ENCODE measurements around the gene FAM83F.
A peak's percentile ranks its signal among the peaks of the same experiment; 100 is the strongest.
"Not testable (repeated sequence)": the region's sequence is repeated elsewhere in the genome, so short reads cannot be mapped to it uniquely, and the experiment has no call there.

The FAM83F gene

GRCh38 chr22:39994566-39995392, at the start of gene FAM83F:
TSS of gene FAM83F (plus strand) at chr22:39994954. CDS start at chr22:39995043, 89 bp downstream.
- DNase-seq (ENCODE audit: low read depth, low spot score), result no peak
- peak within 1 kb of the TSS; percentile 78 for H3K27ac ChIP-seq

DNA sequence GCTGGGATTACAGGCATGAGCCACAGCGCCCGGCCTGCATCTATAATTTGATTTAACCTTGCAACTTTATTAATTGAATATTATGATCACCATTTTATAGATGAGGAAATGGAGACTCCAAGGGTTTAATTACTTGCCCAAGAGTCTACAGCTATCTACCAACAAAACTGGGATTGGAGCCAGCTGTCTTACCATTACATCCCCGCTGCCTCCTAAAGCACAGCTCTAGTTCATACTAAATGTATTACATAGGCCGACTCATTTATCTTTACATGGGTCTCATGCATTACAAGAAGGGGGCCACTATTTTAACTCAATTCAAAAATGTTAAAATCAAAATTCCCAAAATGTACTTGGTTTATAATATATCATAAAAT, 48.6 kb upstream of the FAM83F start:
- H3K27ac ChIP-seq, result no peak overlapping the region
- DNase-seq (ENCODE audit: low read depth, low spot score), result no peak

- H3K27ac ChIP-seq, result no peak overlapping the region
- DNase-seq (ENCODE audit: low read depth, low spot score), result no peak
Observed at GRCh38 chr22:39946503-39947219, 48.1 kb upstream of the FAM83F start.

GRCh38 chr22:39947220-39948216, 47.2 kb upstream of the FAM83F start:
- no peak overlapping the region for H3K27ac ChIP-seq
- DNase-seq (ENCODE audit: low read depth, low spot score), result no peak

DNA sequence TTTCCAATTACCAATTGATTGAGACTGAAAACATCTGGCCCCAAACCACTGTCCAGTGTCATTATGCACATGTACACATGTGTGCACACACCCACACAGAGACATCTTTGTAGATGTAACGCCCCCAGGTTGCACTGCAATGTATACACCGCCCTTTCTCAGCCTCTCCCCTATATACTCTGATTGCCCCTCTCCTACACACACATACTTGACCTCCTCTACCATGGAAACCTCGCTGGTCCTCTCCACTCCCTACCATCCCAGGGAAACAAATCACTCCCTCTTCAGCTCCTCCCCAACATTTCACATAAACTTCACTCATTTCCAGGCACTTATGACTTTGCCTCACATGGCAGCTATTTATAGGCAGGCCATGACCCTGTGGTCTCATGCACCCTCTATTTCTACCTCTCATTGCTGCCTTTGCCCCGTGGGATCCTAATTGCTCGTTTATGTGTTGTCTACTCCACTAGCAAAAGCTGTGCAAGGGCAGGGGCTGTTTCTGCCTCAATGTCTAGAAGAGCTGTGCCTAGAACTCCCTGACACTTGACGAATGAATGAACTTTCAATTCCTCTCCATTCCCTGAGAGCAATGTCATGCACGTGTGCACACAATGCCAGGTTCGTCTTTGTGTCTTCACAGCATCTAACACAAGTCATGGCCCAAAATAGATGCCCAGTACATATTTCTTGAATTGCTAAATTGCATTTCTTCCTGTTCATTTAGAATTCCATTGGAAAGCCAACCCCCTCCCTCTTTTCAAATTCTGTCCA, 44.6 kb upstream of the FAM83F start:
- no peak for DNase-seq (ENCODE audit: low read depth, low spot score)
- H3K27ac ChIP-seq, result no peak overlapping the region

- H3K27ac ChIP-seq; DNase-seq (ENCODE audit: low read depth, low spot score): not testable (repeated sequence)
Observed at GRCh38 chr22:39951603-39952293, 43.0 kb upstream of the FAM83F start.

DNA sequence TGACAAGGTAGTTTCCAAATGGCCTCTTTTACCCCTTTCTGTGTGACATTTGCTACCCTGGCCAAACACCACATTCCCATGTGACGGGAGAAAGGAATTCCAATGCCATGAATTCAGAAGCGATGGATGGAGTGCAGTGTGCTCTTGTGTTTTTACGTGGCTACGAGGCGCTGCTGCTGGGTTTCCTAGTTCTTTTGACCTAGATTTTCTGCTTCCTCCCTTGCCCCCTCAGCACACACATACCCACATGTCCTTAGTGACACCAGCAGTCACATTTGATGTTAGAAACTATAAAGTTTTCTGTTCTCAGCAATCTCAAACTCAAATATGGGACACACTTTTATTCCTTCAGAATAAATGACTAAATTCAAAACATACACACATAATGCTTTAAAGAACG, 42.4 kb upstream of the FAM83F start:
- no peak overlapping the region for H3K27ac ChIP-seq

GRCh38 chr22:39953101-39953500, 41.7 kb upstream of the FAM83F start:
- no peak for DNase-seq (ENCODE audit: low read depth, low spot score)
- no peak overlapping the region for H3K27ac ChIP-seq

More for the DNA sequence above, 42.4 kb upstream of the FAM83F start:
- no peak for DNase-seq (ENCODE audit: low read depth, low spot score)

- H3K27ac ChIP-seq, result no peak overlapping the region
- no peak for DNase-seq (ENCODE audit: low read depth, low spot score)
Observed at GRCh38 chr22:39954584-39955055, 40.1 kb upstream of the FAM83F start.

DNA sequence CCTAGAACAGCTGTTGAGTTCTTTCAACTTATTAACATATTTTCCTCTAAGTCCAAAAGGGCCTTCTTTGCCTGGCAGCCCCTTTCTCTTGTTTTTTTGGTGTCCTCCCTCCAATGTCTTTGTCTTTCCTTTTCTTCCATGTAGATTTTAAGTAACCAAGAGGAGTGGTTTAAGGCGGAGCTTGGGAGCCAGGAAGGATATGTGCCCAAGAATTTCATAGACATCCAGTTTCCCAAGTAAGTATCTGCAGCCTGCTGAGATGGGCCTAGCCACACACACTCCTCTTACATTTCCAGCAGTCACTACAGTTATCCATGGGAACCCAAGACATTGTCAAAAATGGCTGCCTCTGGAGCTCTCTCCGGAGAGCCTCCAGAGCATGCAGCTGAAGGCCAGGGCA, 39.1 kb upstream of the FAM83F start:
- no peak for DNase-seq (ENCODE audit: low read depth, low spot score)

DNA sequence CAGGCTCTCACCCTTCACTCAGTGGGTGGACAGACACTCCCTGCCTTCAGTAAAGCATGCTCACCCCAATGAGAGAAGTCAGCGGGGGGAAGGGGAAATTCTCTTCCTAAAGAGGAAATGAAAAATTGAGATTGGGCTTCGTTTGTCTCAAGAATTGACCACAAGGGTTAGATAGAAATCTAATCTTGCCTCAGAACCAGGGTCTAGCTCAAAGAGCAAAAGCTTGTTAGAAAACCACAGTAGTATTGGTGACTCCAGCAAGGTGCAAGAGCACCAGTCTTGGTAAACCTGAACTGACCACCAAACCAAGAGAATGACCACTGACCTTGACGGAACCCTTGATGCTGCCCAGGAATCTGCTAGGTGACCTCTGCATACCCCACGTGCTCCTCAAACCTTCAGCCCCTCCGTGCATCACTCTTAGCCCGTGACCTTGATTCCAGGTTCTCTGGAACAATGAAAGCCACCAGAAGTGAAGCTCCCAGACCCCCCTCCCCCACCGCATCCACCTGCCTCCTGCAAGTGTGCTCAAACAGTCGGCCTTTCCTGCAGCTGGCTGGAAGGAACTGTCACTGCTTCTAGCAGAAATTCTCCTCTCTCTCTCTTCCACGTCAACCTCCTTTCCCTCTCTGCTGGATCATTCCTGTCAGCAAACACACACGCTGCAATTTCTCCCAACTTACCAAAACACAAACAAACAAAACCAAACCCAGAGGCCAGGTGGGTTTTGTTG, 37.7 kb upstream of the FAM83F start:
- H3K27ac ChIP-seq, result no peak overlapping the region
- DNase-seq (ENCODE audit: low read depth, low spot score), result no peak

More for the DNA sequence above, 39.1 kb upstream of the FAM83F start:
- H3K27ac ChIP-seq, result no peak overlapping the region

- no peak for DNase-seq (ENCODE audit: low read depth, low spot score)
- H3K27ac ChIP-seq, result no peak overlapping the region
Observed at GRCh38 chr22:39958009-39958711, 36.6 kb upstream of the FAM83F start.

- no peak overlapping the region for H3K27ac ChIP-seq
- no peak for DNase-seq (ENCODE audit: low read depth, low spot score)
Observed at GRCh38 chr22:39958949-39959639, 35.7 kb upstream of the FAM83F start.

DNA sequence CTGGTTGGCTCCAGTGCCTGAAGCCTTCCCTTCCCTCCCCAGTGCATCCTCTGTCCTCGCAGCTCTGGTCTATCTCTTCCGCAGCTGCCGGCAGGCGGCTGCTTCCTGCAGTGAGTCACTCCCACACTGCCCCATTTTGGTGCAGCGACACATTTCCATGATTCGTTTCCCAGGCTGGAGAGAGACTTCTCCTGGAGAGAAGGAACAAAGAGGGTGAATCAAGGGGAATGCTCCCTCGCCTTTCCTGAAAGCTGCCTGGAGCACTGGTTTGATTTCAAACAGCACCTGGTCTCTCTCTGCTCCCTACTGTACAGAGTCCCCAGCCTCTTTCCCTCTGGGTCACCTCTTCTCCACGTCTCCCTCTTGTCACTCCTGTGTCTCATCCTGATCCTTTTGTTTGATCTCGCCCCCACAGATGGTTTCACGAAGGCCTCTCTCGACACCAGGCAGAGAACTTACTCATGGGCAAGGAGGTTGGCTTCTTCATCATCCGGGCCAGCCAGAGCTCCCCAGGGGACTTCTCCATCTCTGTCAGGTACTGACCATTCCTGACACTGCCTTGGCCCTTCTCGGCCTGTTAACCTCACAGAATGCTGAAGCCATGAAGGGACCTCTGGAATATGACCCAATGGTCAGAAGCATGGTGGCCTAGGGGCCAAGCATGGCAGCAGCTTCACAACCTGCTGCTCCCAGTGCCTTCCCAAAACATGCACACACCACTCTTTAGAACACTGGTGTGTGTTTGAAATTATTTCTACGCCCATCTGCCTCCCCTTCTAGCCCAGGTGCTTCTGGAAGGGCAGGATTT, 34.9 kb upstream of the FAM83F start, which contains the start of gene TMA7B:
Gene TMA7B, plus strand, starts transcription at position 758 of the 808 bp plus-strand sequence. CDS start 3,978 bp downstream, outside the sequence.
- H3K27ac ChIP-seq, result peak within 1 kb of the TSS; percentile 37
- DNase-seq (ENCODE audit: low read depth, low spot score), result no peak

DNA sequence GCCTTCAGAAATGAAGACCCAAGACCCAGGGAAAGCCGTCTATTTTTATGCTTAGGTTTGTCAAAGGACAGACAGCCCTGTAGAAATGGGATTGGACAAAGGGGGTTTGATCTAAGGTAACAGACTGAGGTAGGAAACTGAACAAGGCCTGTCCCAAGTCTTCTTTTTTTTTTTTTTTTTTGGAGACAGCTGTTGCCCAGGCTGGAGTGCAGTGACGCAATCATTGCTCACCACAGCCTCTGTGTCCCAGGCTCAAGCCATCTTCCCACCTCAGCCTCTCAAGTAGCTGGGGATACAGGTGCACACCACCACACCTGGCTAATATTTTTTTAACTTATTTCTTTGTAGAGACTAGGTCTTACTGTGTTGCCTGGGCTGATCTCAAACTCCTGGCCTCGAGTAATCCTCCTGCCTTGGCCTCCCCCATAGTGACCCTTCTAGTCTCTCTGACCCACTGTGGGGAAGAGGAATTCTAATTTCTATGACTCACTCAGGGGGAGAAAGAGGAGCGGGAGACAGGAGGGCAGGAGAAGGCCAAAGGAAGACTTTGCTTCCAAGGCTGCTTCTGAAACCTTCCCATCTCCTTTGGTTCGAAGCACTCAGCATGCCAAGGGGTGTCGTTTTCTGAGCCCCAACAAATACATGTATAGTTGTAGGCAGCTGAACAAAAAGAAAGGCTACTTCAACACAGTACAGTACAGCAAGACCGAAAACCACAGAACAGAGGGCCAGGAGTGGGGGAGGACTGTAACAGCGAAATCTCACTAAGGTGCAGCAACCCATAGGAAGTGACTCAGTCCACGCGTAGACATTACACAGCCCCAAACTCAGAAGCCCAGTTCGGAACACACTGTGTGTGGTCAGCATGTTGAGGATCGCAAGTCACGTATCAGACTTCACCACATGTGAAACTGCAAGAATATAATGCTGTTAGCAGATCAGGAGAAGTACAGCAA, 33.7 kb upstream of the FAM83F start:
- peak overlapping the region; percentile 37 for H3K27ac ChIP-seq
- DNase-seq (ENCODE audit: low read depth, low spot score), result no peak

Measured in epithelial cell of prostate (primary cell).